GM20000 (cell line): Measurements from ENCODE around the gene NOBOX.
"Not testable (repeated sequence)": the region's sequence is repeated elsewhere in the genome, so short reads cannot be mapped to it uniquely, and the experiment has no call there.

Source experiments
- DNase-seq: peaks from one replicate; pipeline ENCODE4 v3.0.0; 2012; ENCODE audit warnings: low spot score
- TF ChIP-seq, protein P1 (sequence below): IDR thresholded peaks from 2 replicates; pipeline ENCODE4 v1.5.1; 2012; ENCODE audit warnings: mild to moderate bottlenecking, control low read depth; ENCODE audit errors: extremely low read depth, missing control alignments

Gene NOBOX

GRCh38 chr7:144428431-144428830 is 24.9 kb upstream of the NOBOX start:
- no peak for DNase-seq

GRCh38 chr7:144427539-144427938 is 24.0 kb upstream of the NOBOX start:
- DNase-seq = not testable (repeated sequence)

More at GRCh38 chr7:144428431-144428830, 24.9 kb upstream of the NOBOX start:
- TF ChIP-seq, protein P1, sequence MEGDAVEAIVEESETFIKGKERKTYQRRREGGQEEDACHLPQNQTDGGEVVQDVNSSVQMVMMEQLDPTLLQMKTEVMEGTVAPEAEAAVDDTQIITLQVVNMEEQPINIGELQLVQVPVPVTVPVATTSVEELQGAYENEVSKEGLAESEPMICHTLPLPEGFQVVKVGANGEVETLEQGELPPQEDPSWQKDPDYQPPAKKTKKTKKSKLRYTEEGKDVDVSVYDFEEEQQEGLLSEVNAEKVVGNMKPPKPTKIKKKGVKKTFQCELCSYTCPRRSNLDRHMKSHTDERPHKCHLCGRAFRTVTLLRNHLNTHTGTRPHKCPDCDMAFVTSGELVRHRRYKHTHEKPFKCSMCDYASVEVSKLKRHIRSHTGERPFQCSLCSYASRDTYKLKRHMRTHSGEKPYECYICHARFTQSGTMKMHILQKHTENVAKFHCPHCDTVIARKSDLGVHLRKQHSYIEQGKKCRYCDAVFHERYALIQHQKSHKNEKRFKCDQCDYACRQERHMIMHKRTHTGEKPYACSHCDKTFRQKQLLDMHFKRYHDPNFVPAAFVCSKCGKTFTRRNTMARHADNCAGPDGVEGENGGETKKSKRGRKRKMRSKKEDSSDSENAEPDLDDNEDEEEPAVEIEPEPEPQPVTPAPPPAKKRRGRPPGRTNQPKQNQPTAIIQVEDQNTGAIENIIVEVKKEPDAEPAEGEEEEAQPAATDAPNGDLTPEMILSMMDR = no peak

DNA sequence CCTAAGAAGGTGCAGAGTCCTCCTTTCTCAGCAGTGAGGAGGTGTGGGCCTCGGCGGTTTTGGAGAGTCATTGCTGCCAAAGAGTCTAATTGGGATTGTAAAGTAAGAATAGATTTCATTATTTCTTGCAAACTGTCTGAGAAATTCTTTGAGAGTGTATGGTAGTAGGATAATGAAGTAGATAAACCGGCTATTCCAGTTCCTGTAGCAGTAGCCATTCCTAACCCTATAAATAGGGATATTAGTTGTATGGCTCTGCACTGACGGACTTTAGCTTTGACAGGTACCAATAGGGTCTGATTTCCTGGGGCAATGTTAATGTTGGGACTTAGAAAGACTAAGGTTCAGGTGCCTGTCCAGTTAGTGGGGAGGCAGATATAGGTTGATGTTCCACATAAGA is 15.4 kb upstream of the NOBOX start:
- not testable (repeated sequence) for DNase-seq

GRCh38 chr7:144416341-144416740 is 12.8 kb upstream of the NOBOX start:
- TF ChIP-seq, protein P1 = no peak
- no peak for DNase-seq

DNA sequence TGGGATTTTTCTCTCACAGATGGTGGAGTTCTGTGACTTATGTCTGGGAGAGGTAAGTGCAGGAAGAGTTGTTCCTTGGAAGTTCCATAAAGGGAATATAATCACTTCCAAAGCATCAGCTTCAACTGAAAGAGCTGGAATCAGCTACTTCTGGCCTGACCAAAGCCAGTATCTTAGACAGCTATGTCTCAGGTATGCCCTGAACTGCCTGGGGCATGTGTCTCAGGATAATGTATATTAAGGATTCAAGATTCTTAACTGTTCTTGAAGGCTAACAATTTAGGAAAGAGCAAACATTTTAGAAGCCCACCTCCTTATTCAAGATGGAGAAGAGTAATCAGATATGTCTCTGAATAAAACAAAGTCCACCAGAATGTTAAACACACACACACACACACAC is 12.4 kb upstream of the NOBOX start:
- TF ChIP-seq, protein P1 = no peak
- no peak for DNase-seq

GRCh38 chr7:144414815-144415214 is 11.3 kb upstream of the NOBOX start:
- TF ChIP-seq, protein P1 = no peak
- no peak for DNase-seq

- no peak for DNase-seq
Measured at GRCh38 chr7:144410441-144410840, 6.9 kb upstream of the NOBOX start.

DNA sequence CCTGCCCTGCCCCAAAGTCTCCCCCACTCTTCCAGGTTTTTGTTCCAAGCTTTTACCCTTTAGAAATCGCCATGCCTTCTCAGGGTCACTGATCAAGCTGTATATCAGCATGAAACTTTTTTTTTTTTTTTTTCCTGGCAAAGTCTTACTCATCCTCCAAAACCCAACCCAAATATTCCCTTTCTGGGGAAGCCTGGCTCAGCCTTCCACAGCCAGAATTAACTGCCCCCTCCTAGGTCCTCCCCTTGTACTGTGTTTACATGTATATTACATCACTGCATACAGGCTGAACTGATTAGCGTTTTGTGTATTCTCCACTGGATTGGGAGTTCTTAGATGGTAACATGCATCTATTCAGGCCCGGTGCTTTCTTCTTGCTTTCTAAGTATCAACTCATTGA is 4.6 kb upstream of the NOBOX start:
- TF ChIP-seq, protein P1 = no peak
- no peak for DNase-seq

More at GRCh38 chr7:144410441-144410840, 6.9 kb upstream of the NOBOX start:
- TF ChIP-seq, protein P1 = no peak

GRCh38 chr7:144407266-144407931 is 3.9 kb upstream of the NOBOX start:
- TF ChIP-seq, protein P1 = no peak
- no peak for DNase-seq
